Esophagus muscularis mucosa (tissue), 4 donors: ENCODE data around the gene APH1B.

Experiments
- CTCF ChIP-seq, 3 experiments: fragments of 200-600 bp in 2 of 3; fragments of 450-650 bp in 1 of 3; sonication (generic) in 2 of 3; IDR thresholded peaks; one replicate each; pipeline ENCODE4 v1.5.1; 2017 to 2019; ENCODE audit warnings: antibody characterized with exemption in 3 of 3, mild to moderate bottlenecking in 2 of 3, moderate library complexity in 1 of 3
- EP300 ChIP-seq: sonication (generic); formaldehyde crosslinking; IDR thresholded peaks from one replicate; pipeline ENCODE4 v1.6.1; 2017; ENCODE audit warnings: antibody characterized with exemption
- POLR2A ChIP-seq: fragments of 450-650 bp; IDR thresholded peaks from one replicate; pipeline ENCODE4 v1.6.1; 2017; ENCODE audit warnings: antibody characterized with exemption, moderate library complexity, mild to moderate bottlenecking, low read depth
- POLR2AphosphoS5 ChIP-seq, 2 donors: sonication (generic); formaldehyde crosslinking; IDR thresholded peaks; one replicate each; pipeline ENCODE4 v1.6.1; 2017; ENCODE audit warnings: antibody characterized with exemption in 2 of 2

- TF ChIP-seq POLR2A (no peak), CTCF (IDR thresholded peaks at IDR 0.05) (no peak), POLR2AphosphoS5 (IDR thresholded peaks at IDR 0.05) (no peak), EP300 (no peak)
These were observed 37.3 kb upstream of the APH1B start for GRCh38 chr15:63240109-63240508.
